NB4 (cell line): Measurements from ENCODE around the gene CD151.

Experiments used
- CTCF ChIP-seq: IDR thresholded peaks from one replicate; pipeline ENCODE4 v1.5.1; 2012; ENCODE audit warnings: low read depth, low read length
- MAX ChIP-seq: IDR thresholded peaks from 2 replicates; pipeline ENCODE4 v1.6.1; 2011; ENCODE audit warnings: low read depth, low read length
- MYC ChIP-seq: IDR thresholded peaks from 2 replicates; pipeline ENCODE4 v1.6.1; 2011; ENCODE audit warnings: low read depth, low read length
- POLR2A ChIP-seq: IDR thresholded peaks from 2 replicates; pipeline ENCODE4 v1.6.1; 2011; ENCODE audit warnings: mild to moderate bottlenecking; ENCODE audit not compliant: insufficient read length; ENCODE audit errors: extremely low read depth

DNA sequence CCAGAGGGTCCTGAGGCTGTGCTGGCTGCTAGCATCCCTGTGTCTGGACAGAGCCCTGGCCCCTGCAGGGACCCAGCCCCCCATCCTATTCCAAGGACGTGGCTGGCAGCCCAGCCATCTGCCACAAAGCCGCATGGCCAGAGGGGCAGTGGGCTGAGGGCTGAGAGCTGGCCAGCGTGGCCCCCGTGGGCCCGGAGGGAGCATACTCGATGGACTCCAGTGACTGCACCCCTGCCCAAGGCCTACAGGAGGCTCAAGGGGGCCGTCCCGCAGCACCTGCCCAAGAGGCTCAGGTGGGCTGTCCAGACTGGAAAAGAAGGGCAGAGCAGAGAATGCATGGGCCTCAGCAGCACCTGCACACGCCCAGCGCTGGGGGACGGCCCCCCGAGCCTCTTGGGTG lies 23.0 kb downstream of the CD151 start:
- TF ChIP-seq CTCF = no peak
- TF ChIP-seq POLR2A = no peak
- no peak for TF ChIP-seq MAX
- no peak for TF ChIP-seq MYC
